C4-2B (cell line): ENCODE results near the gene ZNF722.

Experiments used
- CTCF ChIP-seq: fragments of 450-650 bp; conservative IDR thresholded peaks from 2 replicates; pipeline ENCODE4 v1.5.1; 2017; ENCODE audit warnings: mild to moderate bottlenecking
- ZFX ChIP-seq: fragments of 450-650 bp; IDR thresholded peaks from 2 replicates; pipeline ENCODE4 v1.6.1; 2017

GRCh38 chr7:63968629-63969028, 30.0 kb upstream of the ZNF722 start:
- no peak for TF ChIP-seq CTCF
- TF ChIP-seq ZFX, result no peak
